NCI-H82 (cell line): ENCODE data around the gene BOK.
A peak's percentile ranks its signal among the peaks of the same experiment; 100 is the strongest.
"Not testable (repeated sequence)": the region's sequence is repeated elsewhere in the genome, so short reads cannot be mapped to it uniquely, and the experiment has no call there.

Experiments used
- DNase-seq: peaks from one replicate; lab custom pipeline; 2025; lab: John Stamatoyannopoulos, UW

BOK gene

DNA sequence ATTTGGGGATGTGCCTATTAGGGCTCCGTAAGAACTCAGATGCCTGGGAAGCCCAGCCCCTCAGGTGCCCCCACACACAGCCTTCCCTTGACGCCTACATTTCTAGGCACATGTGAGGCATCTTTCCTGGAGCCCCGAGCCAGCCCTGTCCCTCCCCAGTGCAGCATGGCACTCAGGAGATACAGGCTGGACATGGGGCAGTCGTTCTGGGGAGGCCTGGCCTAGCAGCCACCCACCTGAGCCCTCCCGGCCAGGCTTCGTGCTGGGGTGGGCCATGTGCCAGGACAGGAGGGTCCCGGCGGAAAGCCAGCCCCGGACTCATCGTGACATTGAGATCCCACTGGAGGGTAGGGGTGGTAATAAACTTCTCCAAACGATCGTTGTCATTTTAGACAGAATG, 15.2 kb downstream of the BOK start:
- no peak for DNase-seq

DNA sequence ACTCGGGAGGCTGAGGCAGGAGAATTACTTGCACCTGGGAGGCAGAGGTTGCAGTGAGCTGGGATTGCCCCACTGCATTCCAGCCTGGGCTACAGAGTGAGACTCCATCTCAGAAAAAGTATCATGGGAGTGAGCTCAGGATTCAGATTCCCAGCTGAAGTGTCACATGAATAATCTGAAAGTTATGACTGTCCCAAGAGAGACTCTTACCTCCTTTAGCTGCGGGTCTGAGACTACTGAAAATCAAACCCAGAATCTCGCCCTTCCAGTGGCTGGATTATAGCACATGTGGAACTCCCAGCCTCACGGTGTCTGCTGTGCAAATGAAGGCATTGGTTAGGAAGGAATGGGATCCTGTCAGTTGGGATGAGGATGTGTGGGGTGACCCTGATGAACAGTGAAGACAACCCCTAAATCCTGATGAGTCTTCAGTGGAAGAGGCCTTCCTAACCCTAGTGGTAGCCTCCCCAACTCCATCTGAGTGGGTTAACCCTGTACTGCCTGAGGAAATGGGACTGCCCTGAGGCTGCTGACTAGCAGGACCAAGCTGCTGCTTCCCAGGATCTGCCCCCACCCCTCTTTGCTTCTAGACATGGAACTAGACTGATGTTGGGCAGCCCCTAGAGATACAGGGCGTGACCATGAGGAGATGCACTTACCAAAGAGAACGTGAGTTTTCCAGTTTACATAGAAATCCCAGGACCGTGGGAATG, 16.5 kb downstream of the BOK start:
- no peak for DNase-seq

- no peak for DNase-seq
Measured at GRCh38 chr2:241575624-241576292, 17.2 kb downstream of the BOK start.

- DNase-seq = no peak
Measured at GRCh38 chr2:241576293-241576654, 17.7 kb downstream of the BOK start.

- DNase-seq = no peak
Measured at GRCh38 chr2:241577413-241578122, 19.0 kb downstream of the BOK start.

GRCh38 chr2:241579281-241579680, 20.7 kb downstream of the BOK start:
- no peak for DNase-seq

- DNase-seq = no peak
Measured at GRCh38 chr2:241582328-241582727, 23.8 kb downstream of the BOK start.

DNA sequence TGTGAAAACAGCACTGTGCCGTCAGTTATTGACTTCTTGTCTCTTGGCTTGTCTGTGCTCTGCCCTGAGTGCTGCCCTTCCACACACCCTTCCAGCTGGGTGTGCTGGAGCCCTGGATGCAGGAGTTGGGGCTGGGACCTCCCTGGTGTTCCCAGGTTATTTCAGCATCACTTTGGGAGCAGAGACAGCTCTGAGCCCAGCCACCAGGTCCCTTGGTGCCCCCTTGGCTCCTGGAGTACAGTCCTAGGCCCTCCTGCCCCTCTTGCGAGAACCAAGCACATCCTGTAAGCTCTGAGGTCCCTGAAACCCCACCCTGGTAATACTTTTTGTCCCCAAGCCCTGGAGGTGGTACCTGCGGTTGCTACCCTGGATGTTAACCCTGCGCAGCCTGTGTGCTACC, 24.3 kb downstream of the BOK start:
- no peak for DNase-seq

DNA sequence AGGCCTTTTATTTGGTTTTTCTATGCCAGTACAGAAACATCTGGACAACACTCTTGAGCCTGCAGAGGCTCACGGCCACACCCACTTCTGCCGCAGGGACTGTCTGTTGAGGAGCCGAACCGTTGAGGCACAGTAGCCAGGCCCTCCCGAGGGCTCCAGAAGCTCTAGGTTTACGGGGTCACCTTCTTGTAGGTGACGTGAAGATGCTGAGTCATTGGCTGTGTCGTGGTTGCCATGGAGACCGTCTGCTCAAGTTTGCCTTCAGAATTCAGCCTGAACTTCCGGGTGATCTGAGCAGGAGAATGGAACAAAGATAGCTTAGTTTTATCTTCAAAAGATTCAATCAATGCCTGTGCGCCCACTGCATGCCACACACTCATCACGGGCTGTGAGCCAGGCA, 25.9 kb downstream of the BOK start:
- no peak for DNase-seq

DNA sequence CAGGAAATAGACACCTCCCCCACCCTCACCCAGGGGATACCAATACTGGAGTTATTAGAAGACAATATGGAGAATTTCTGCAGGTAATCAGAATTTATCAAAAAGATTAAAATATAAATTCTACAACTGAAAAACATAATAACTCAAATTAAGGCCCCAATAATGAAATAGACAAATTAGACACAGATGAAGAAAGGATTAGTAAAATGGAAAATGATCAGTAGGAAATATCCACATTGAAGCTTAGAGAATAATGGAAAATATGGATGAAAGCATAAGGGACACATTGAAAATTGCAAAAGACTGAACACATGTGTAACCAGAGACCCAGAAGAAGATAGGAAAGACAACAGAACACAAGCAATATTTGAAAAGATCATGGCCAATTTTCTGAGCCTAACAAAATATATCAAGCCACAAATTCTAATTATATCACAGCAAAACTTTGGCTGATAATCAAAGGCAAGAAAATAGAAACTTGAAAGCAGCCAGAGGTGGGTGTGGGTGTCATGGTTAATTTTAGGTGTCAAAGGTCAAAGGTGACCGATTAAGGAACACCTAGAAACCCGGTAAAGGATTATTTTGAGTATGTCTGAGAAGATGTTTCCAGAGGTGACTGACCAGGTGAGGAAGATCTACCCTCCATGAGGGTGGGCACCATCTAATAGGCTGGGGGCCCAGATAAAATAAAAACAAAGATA, 28.2 kb downstream of the BOK start:
- DNase-seq = no peak

- not testable (repeated sequence) for DNase-seq
Measured at GRCh38 chr2:241589863-241590262, 31.3 kb downstream of the BOK start.

DNA sequence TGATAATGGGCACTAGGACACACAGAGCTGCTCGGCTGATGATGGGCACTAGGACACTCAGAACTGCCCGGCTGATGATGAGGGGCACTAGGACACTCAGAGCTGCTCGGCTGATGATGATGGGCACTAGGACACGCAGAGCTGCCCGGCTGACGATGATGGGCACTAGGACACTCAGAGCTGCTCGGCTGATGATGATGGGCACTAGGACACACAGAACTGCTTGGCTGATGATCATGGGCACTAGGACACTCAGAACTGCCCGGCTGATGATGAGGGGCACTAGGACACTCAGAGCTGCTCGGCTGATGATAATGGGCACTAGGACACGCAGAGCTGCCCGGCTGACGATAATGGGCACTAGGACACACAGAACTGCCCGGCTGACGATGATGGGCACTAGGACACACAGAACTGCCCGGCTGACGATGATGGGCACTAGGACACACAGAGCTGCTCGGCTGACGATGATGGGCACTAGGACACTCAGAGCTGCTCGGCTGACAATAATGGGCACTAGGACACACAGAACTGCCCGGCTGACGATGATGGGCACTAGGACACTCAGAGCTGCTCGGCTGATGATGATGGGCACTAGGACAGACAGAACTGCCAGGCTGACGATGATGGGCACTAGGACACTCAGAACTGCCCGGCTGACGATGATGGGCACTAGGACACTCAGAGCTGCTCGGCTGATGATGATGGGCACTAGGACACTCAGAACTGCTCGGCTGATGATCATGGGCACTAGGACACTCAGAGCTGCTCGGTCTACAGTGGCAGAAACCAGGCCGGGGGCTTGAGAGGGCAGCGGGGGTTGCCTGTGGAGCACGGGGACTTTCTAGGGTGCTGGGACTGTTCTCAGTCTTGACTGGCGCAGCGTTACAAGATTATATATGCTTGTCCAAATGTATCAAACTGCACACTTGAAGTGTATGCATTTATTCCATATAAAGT, 32.2 kb downstream of the BOK start:
- DNase-seq = not testable (repeated sequence)

- no peak for DNase-seq
Measured at GRCh38 chr2:241592126-241592845, 33.7 kb downstream of the BOK start.

DNA sequence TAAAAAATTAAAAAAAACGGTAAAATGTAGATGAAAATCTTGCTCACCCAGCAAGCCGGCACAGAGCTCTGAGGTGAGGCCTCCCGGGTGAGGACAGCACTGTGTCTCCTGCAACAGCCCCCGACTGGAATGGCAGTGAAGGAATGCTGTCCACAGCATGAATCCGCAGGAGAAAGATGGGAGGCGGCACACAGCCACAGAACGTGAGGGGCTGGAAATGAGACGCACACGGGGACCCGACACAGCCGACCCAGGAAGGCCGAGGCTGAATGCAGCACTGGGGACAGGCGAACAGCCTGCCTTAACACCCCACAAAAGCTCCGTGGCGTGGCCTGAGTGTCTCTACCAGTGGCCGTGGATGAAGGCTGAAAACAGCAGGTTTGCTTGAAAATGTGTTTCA, 34.7 kb downstream of the BOK start:
- no peak for DNase-seq

- DNase-seq = peak; percentile 56
Measured at GRCh38 chr2:241595600-241596140, 37.1 kb downstream of the BOK start.

DNA sequence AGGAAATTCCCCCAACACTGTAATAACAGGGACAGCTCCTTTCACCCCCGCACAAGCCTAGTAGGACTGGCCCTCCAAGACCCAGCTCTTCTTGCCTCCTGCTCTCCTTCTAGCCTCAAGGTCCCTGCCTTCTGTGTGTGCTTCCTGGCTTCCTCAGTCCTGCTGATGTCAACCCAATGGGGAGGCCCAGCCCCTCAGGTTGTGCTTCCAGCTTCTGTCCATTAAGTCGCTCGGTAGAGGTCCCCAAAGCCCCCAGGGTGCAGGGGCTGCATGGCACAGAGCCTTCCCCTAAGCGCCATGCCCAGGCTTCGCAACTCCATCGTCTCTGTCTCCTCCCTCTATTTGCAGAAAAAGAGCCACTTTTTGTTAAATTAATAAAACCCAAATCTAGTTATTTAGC, 39.0 kb downstream of the BOK start:
- no peak for DNase-seq

DNA sequence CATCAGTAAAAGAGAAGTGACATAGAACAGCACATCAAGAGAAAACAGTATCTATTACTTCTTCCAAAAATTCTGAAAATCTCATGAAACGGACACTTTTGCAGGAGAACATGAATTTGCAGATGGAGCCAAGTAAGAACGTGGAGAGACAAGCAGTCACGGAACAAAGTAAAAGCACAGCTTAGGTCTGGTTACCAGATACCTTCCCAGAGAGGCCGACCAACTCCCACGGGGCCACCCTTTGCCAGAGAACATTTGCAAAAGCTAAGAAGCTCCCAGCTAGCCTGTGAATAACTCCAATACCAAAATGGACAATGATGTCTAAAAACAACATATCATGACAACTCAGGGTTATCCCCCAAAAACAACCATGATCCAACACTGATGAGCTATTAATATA, 39.5 kb downstream of the BOK start:
- DNase-seq = no peak

DNA sequence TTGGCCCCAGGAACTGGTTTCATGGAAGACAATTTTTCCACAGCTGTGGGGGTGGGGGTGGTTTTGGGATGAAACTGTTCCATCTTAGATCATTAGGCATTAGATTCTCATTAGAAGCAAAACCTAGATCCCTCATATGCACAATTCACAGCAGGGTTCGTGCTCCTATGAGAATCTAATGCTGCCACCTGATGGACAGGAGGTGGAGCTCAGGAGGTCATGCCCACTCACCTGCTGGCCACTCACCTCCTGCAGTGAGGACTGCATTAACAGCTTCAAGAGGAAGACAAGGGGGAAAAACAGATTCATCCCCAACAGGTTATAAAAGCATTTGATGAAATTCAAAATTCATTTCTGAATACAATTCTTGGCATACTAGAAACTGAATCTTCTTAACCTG, 39.9 kb downstream of the BOK start:
- no peak for DNase-seq

DNA sequence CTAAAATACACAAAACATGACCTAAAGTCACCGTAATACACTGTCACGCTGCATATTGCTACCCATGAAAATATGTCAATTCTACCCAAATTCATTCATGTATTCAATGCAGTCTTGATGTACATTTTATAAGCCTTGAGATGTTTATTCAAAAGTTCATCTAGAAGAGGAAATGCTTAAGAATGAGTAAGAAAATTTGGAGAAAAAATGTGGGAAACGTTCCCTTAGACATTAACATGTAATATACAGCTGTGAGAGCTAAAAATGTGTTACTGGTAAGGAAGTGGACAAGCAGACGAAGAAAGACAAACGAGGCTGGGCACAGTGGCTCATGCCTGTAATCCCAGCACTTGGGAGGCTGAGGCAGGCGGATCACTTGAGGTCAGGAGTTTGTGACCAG, 41.1 kb downstream of the BOK start:
- DNase-seq = no peak

DNA sequence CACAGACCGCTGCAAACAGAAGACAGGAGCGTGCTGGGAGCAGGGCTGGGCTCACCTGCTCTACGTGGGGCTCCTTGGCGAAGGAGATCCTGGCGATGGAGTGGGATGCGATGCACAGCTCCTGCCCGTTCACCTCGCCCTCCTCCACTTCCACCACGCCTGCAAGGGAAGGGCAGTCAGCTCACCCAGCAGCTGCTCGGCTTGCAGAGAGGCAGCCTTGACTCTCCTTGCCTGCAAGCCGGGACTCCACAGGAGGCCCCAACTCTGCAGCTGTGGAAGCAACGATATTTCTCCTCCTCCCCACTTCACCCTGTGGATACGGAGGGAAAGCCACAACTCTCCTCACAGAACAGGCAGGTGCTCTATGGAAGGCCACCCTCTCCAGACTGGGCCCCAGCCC, 43.3 kb downstream of the BOK start:
- no peak for DNase-seq

- no peak for DNase-seq
Measured at GRCh38 chr2:241602720-241603119, 44.2 kb downstream of the BOK start.
